AG04450 (cell line): Measurements from ENCODE around the gene SPATA22. TPM values are rescaled to one million over a fixed set of nuclear protein-coding genes. Genes with fewer than 3 reads are reported as not detected.
"Not testable (repeated sequence)": the region's sequence is repeated elsewhere in the genome, so short reads cannot be mapped to it uniquely, and the experiment has no call there.

Experiments
- CTCF ChIA-PET: fragments of 300-600, 350-600 bp; formaldehyde crosslinking; extraction: SDS; loops from one replicate; lab custom pipeline; 2022; ENCODE audit warnings: antibody characterized with exemption, inconsistent platforms; lab: Charles Lee
- POLR2A ChIA-PET: fragments of 350-600 bp; formaldehyde crosslinking; extraction: SDS; loops from one replicate; lab custom pipeline; 2021; ENCODE audit warnings: antibody characterized with exemption, inconsistent platforms; lab: Yijun Ruan, JAX
- DNase-seq: peaks from one replicate; pipeline ENCODE4 v3.0.0-alpha.2; 2011; ENCODE audit warnings: low read depth, low spot score
- H3K27ac ChIP-seq: one replicate; pipeline ENCODE4 v1.5.1; 2012; ENCODE audit warnings: low read depth, low read length, control low read depth
- H3K27me3 ChIP-seq: one replicate; pipeline ENCODE4 v1.6.0; 2012; ENCODE audit warnings: low read length; ENCODE audit not compliant: control insufficient read depth, insufficient read depth
- H3K4me3 ChIP-seq: 2 replicates; pipeline ENCODE4 v1.5.1; 2011; ENCODE audit warnings: mild to moderate bottlenecking, low read depth, low read length, control low read depth
- H3K9me3 ChIP-seq: 2 replicates; pipeline ENCODE4 v1.5.1; 2012; ENCODE audit warnings: low read length; ENCODE audit not compliant: control insufficient read depth, insufficient read depth
- polyA plus RNA-seq: library from polyadenylated mRNA; depleted of rRNA; stranded (reverse); fragments of >200 nt; gene quantifications from 2 replicates; pipeline ENCODE4 v1.2.3, GENCODE V29; 2011
- TF ChIP-seq, protein P1 (sequence below): IDR thresholded peaks from 2 replicates; pipeline ENCODE4 v1.5.1; 2011; ENCODE audit warnings: low read depth, low read length, control low read depth, inconsistent platforms

The SPATA22 gene
- polyA plus RNA-seq, 1 experiment: not detected

GRCh38 chr17:3475251-3475685 is 3.6 kb upstream of the SPATA22 start:
- ChIA-PET CTCF (no interaction called here), POLR2A (no interaction called here)
- Histone ChIP-seq H3K9me3 (peaks cover 11% of the 10 kb centered on the region), H3K4me3 (no peak overlapping the region), H3K27me3 (no peaks in the 10 kb centered on the region), H3K27ac (no peak overlapping the region)
- no peak for DNase-seq
- TF ChIP-seq, protein P1, sequence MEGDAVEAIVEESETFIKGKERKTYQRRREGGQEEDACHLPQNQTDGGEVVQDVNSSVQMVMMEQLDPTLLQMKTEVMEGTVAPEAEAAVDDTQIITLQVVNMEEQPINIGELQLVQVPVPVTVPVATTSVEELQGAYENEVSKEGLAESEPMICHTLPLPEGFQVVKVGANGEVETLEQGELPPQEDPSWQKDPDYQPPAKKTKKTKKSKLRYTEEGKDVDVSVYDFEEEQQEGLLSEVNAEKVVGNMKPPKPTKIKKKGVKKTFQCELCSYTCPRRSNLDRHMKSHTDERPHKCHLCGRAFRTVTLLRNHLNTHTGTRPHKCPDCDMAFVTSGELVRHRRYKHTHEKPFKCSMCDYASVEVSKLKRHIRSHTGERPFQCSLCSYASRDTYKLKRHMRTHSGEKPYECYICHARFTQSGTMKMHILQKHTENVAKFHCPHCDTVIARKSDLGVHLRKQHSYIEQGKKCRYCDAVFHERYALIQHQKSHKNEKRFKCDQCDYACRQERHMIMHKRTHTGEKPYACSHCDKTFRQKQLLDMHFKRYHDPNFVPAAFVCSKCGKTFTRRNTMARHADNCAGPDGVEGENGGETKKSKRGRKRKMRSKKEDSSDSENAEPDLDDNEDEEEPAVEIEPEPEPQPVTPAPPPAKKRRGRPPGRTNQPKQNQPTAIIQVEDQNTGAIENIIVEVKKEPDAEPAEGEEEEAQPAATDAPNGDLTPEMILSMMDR: no peak

GRCh38 chr17:3474212-3474611 is 2.6 kb upstream of the SPATA22 start:
- Histone ChIP-seq H3K27me3 (no peaks in the 10 kb centered on the region), H3K4me3 (no peak overlapping the region), H3K9me3 (peaks cover 11% of the 10 kb centered on the region), H3K27ac (no peak overlapping the region)
- no peak for DNase-seq
- CTCF ChIA-PET: no interaction called here
- TF ChIP-seq, protein P1: no peak
- POLR2A ChIA-PET: no interaction called here

GRCh38 chr17:3472137-3472536 is 518 bp upstream of the SPATA22 start:
- ChIA-PET CTCF (no interaction called here), POLR2A (no interaction called here)
- no peak overlapping the region for H3K27ac ChIP-seq
- H3K9me3 ChIP-seq: peaks cover 11% of the 10 kb centered on the region
- no peaks in the 10 kb centered on the region for H3K27me3 ChIP-seq
- TF ChIP-seq, protein P1: no peak
- DNase-seq: no peak
- H3K4me3 ChIP-seq: no peak overlapping the region

DNA sequence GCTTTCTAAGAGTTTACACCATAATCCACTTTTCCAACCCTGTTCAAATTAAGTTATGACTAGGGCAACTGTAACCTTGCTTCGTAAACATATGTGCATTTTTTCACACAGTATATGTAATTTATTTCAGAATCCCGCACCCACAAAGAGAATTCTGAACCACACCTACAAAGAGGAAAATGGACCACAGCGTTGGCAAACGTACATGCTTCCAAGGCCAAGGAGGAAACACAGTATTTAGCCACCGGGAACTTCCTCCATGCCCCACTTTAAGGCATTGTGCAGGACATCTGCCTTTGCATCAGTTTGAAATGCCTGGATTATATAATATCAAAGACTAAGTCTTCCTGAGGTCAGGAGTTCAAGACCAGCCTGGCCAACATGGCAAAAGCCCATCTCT is 2.1 kb downstream of the SPATA22 start:
- DNase-seq: no peak
- Histone ChIP-seq H3K4me3 (no peak overlapping the region), H3K9me3 (peaks cover 11% of the 10 kb centered on the region), H3K27me3 (no peaks in the 10 kb centered on the region), H3K27ac (no peak overlapping the region)
- CTCF ChIA-PET: no interaction called here
- TF ChIP-seq, protein P1: no peak
- POLR2A ChIA-PET: no interaction called here

DNA sequence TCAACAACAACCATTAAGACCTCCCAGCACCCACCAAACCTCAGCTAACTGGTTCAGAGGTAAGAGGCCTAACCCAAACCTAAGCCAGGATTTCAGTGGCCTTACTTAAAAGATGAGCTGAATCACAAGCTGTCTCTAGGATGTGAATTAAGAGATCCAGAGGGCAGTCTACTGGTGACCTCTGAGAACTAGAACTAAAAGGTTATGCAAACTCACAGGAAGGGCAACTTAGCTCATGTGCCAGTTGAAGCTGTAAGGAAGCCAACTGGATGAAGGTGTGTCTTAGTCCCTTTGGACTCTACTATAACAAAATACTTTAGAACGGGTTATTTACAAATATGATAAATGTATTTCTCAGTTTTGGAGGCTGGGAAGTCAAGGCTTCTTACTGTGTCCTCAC is 5.3 kb downstream of the SPATA22 start:
- CTCF ChIA-PET, H3K27ac ChIP-seq, H3K9me3 ChIP-seq, POLR2A ChIA-PET, H3K27me3 ChIP-seq, DNase-seq, H3K4me3 ChIP-seq: not testable (repeated sequence)
